GM18499 (cell line): ENCODE data around the gene ISM2.

Source experiments
- ATAC-seq: cut with Tn5 transposase; IDR thresholded peaks from one replicate; pipeline ENCODE4 v1.9.1; 2021; ENCODE audit warnings: moderate number of reproducible peaks; ENCODE audit not compliant: insufficient read depth, unreplicated experiment

ISM2 gene

GRCh38 chr14:77508876-77509275 lies 10.3 kb upstream of the ISM2 start:
- no peak for ATAC-seq

GRCh38 chr14:77508249-77508648 lies 9.6 kb upstream of the ISM2 start:
- no peak for ATAC-seq

GRCh38 chr14:77507762-77508161 lies 9.1 kb upstream of the ISM2 start:
- ATAC-seq = no peak

GRCh38 chr14:77505031-77505430 lies 6.4 kb upstream of the ISM2 start:
- ATAC-seq = no peak

GRCh38 chr14:77503138-77503537 lies 4.5 kb upstream of the ISM2 start:
- ATAC-seq = no peak

- ATAC-seq = no peak
Measured at GRCh38 chr14:77502109-77502782, 3.6 kb upstream of the ISM2 start.

- ATAC-seq = no peak
Measured at GRCh38 chr14:77498984-77499527, 440 bp upstream of the ISM2 start.

GRCh38 chr14:77495334-77495733 lies 3.3 kb downstream of the ISM2 start:
- no peak for ATAC-seq

GRCh38 chr14:77491056-77491455 lies 7.6 kb downstream of the ISM2 start:
- ATAC-seq = no peak

- ATAC-seq = no peak
Measured at GRCh38 chr14:77490347-77490986, 8.1 kb downstream of the ISM2 start.

GRCh38 chr14:77489041-77489440 lies 9.6 kb downstream of the ISM2 start:
- no peak for ATAC-seq

- ATAC-seq = no peak
Measured at GRCh38 chr14:77488558-77488957, 10.1 kb downstream of the ISM2 start.

GRCh38 chr14:77485901-77486678 lies 12.5 kb downstream of the ISM2 start:
- no peak for ATAC-seq

GRCh38 chr14:77485256-77485655 lies 13.4 kb downstream of the ISM2 start:
- ATAC-seq = no peak

- no peak for ATAC-seq
Measured at GRCh38 chr14:77482422-77482821, 16.2 kb downstream of the ISM2 start.

GRCh38 chr14:77478796-77479195 lies 19.8 kb downstream of the ISM2 start:
- ATAC-seq = peak; percentile 91

GRCh38 chr14:77478029-77478428 lies 20.6 kb downstream of the ISM2 start:
- ATAC-seq = no peak

- ATAC-seq = no peak
Measured at GRCh38 chr14:77475432-77476115, 23.0 kb downstream of the ISM2 start.

- ATAC-seq = no peak
Measured at GRCh38 chr14:77474479-77475177, 24.0 kb downstream of the ISM2 start.

GRCh38 chr14:77473921-77474320 lies 24.7 kb downstream of the ISM2 start:
- no peak for ATAC-seq
